MM.1S (cell line): Measurements from ENCODE around the gene HELZ2.

Source experiments
- DNase-seq: peaks from one replicate; pipeline ENCODE4 v3.0.0-alpha.2; 2015
- H2AFZ ChIP-seq: fragments of 300-600 bp; sonication (generic); 2 replicates; pipeline ENCODE4 v1.6.0; 2016; ENCODE audit warnings: antibody characterized with exemption, low read length
- H3F3A ChIP-seq: fragments of 300-600 bp; sonication (generic); 2 replicates; pipeline ENCODE4 v1.6.1; 2016; ENCODE audit warnings: mild to moderate bottlenecking, antibody characterized with exemption, low read length, moderate library complexity, mixed read lengths; ENCODE audit not compliant: insufficient read depth
- H3K27ac ChIP-seq: fragments of 300-600 bp; sonication (generic); 2 replicates; pipeline ENCODE4 v1.5.1; 2016; ENCODE audit warnings: mild to moderate bottlenecking, low read length
- H3K27me3 ChIP-seq: fragments of 300-600 bp; sonication (generic); replicated peaks from 2 replicates; pipeline ENCODE4 v1.6.0; 2016; ENCODE audit warnings: low read length; ENCODE audit not compliant: insufficient read depth
- H3K36me3 ChIP-seq: fragments of 300-600 bp; sonication (generic); replicated peaks from 2 replicates; pipeline ENCODE4 v1.6.1; 2016; ENCODE audit warnings: mild to moderate bottlenecking, low read length, mixed read lengths; ENCODE audit not compliant: insufficient read depth
- H3K4me1 ChIP-seq: fragments of 300-600 bp; sonication (generic); 2 replicates; pipeline ENCODE4 v1.6.1; 2016; ENCODE audit warnings: low read length, mixed read lengths
- H3K4me2 ChIP-seq: fragments of 300-600 bp; sonication (generic); 2 replicates; pipeline ENCODE4 v1.6.0; 2016; ENCODE audit warnings: low read depth, low read length
- H3K4me3 ChIP-seq: fragments of 300-600 bp; sonication (generic); 2 replicates; pipeline ENCODE4 v1.5.1; 2016; ENCODE audit warnings: low read length, mixed read lengths
- H3K79me2 ChIP-seq: fragments of 300-600 bp; sonication (generic); 2 replicates; pipeline ENCODE4 v1.6.1; 2016; ENCODE audit warnings: mixed run types, low read length, mixed read lengths
- H3K9ac ChIP-seq: fragments of 300-600 bp; sonication (generic); 2 replicates; pipeline ENCODE4 v1.6.1; 2016; ENCODE audit warnings: low read length, mixed read lengths
- H3K9me2 ChIP-seq: fragments of 300-600 bp; sonication (generic); replicated peaks from 2 replicates; pipeline ENCODE4 v1.6.1; 2016; ENCODE audit warnings: mild to moderate bottlenecking, low read length, mixed read lengths; ENCODE audit not compliant: insufficient read depth
- H3K9me3 ChIP-seq: fragments of 300-600 bp; sonication (generic); replicated peaks from 2 replicates; pipeline ENCODE4 v1.6.1; 2016; ENCODE audit warnings: mild to moderate bottlenecking, low read length, mixed read lengths; ENCODE audit not compliant: insufficient read depth
- H4K20me1 ChIP-seq: fragments of 300-600 bp; sonication (generic); 2 replicates; pipeline ENCODE4 v1.6.1; 2016; ENCODE audit warnings: mild to moderate bottlenecking, low read length, moderate library complexity, mixed read lengths; ENCODE audit not compliant: insufficient read depth
- CTCF ChIP-seq: fragments of 300-600 bp; sonication (generic); IDR thresholded peaks from 2 replicates; pipeline ENCODE4 v1.5.1; 2016; ENCODE audit warnings: antibody characterized with exemption, low read length, mixed read lengths
- EZH2 ChIP-seq: fragments of 300-600 bp; sonication (generic); optimal IDR thresholded peaks from 2 replicates; pipeline ENCODE3; 2017; ENCODE audit warnings: low read depth, mild to moderate bottlenecking, antibody characterized with exemption, low read length, mixed read lengths
- EZH2phosphoT487 ChIP-seq: fragments of 300-600 bp; sonication (generic); IDR thresholded peaks from 2 replicates; pipeline ENCODE4 v1.6.1; 2018; ENCODE audit warnings: antibody characterized with exemption, low read length

Gene HELZ2

GRCh38 chr20:63543131-63543530, 30.9 kb downstream of the HELZ2 start:
- no peak overlapping the region for H3K4me2 ChIP-seq
- no peaks in the 10 kb centered on the region for H3K9me3 ChIP-seq
- H3K79me2 ChIP-seq = no peaks in the 10 kb centered on the region
- H3K9ac ChIP-seq = no peak overlapping the region
- H3K36me3 ChIP-seq = no peaks in the 10 kb centered on the region
- no peaks in the 10 kb centered on the region for H3K4me1 ChIP-seq
- TF ChIP-seq EZH2phosphoT487 (no peak), CTCF (no peak), EZH2 (no peak)
- no peak for DNase-seq
- no peaks in the 10 kb centered on the region for H3F3A ChIP-seq
- peaks cover 94% of the 10 kb centered on the region for H3K27me3 ChIP-seq
- H3K9me2 ChIP-seq = no peaks in the 10 kb centered on the region
- H4K20me1 ChIP-seq = no peaks in the 10 kb centered on the region; the same call in 1 of the 2 replicates
- no peak overlapping the region for H3K27ac ChIP-seq
- H3K4me3 ChIP-seq = no peak overlapping the region
- H2AFZ ChIP-seq = no peak overlapping the region

GRCh38 chr20:63542696-63543095, 31.3 kb downstream of the HELZ2 start:
- no peaks in the 10 kb centered on the region; the same call in 1 of the 2 replicates for H4K20me1 ChIP-seq
- TF ChIP-seq EZH2phosphoT487 (no peak), CTCF (no peak), EZH2 (no peak)
- no peak overlapping the region for H3K9ac ChIP-seq
- no peak for DNase-seq
- no peaks in the 10 kb centered on the region for H3K9me2 ChIP-seq
- H3K79me2 ChIP-seq = no peaks in the 10 kb centered on the region
- H3K9me3 ChIP-seq = no peaks in the 10 kb centered on the region
- H3K4me3 ChIP-seq = no peak overlapping the region
- H3K36me3 ChIP-seq = no peaks in the 10 kb centered on the region
- peaks cover 90% of the 10 kb centered on the region for H3K27me3 ChIP-seq
- no peaks in the 10 kb centered on the region for H3F3A ChIP-seq
- H3K4me2 ChIP-seq = no peak overlapping the region
- H2AFZ ChIP-seq = no peak overlapping the region
- no peak overlapping the region for H3K27ac ChIP-seq
- H3K4me1 ChIP-seq = no peaks in the 10 kb centered on the region

GRCh38 chr20:63542031-63542559, 31.9 kb downstream of the HELZ2 start:
- H3F3A ChIP-seq = 0 out of 2 replicates have a peak, but pooled peaks cover 4% of the 10 kb centered on the region
- no peak overlapping the region for H3K27ac ChIP-seq

More at GRCh38 chr20:63542031-63542559, 31.9 kb downstream of the HELZ2 start:
- Histone ChIP-seq H3K9me3 (no peaks in the 10 kb centered on the region), H3K4me2 (no peak overlapping the region), H4K20me1 (no peaks in the 10 kb centered on the region; the same call in 1 of the 2 replicates), H3K9ac (no peak overlapping the region), H3K4me3 (no peak overlapping the region), H3K27me3 (peaks cover 84% of the 10 kb centered on the region), H3K36me3 (no peaks in the 10 kb centered on the region), H3K79me2 (no peaks in the 10 kb centered on the region), H3K9me2 (no peaks in the 10 kb centered on the region), H2AFZ (no peak overlapping the region), H3K4me1 (peaks cover 4% of the 10 kb centered on the region; the same call in 1 of the 2 replicates)
- no peak for DNase-seq
- TF ChIP-seq CTCF = no peak
- TF ChIP-seq EZH2 = no peak
- TF ChIP-seq EZH2phosphoT487 = no peak
